ENCODE data around the gene KLK8. TPM values are rescaled to one million over a fixed set of nuclear protein-coding genes. Genes with fewer than 3 reads are reported as not detected.

Gene KLK8
- total RNA-seq, 1 experiment from 2014 or later: 2.7 TPM

- H3K36me3 Mint-ChIP-seq (ENCODE audit: insufficient read depth in 1 of 3, low read depth in 3 of 3): no peaks in the 10 kb centered on the region; a peak in 2 of 7 replicates
- Histone ChIP-seq H3K23ac (ENCODE audit: insufficient read length, low read depth, low read length) (no peak overlapping the region), H3K18ac (ENCODE audit: insufficient read length, low read depth, low read length) (no peak overlapping the region), H2AK5ac (ENCODE audit: insufficient read length, low read length) (no peak overlapping the region), H3K56ac (ENCODE audit: insufficient read length, low read depth, low read length) (no peak overlapping the region), H2BK5ac (ENCODE audit: insufficient read length, low read length) (no peak overlapping the region), H3T11ph (ENCODE audit: low read length) (no peak overlapping the region), H3K9me3 (ENCODE audit: control insufficient read depth, low read depth, low read length) (no peaks in the 10 kb centered on the region), H4K8ac (replicated peaks; ENCODE audit: insufficient read length, low read depth, low read length) (no peak overlapping the region), H3K4me1 (ENCODE audit: insufficient read depth, low read length) (no peaks in the 10 kb centered on the region), H4K91ac (ENCODE audit: insufficient read length, low read depth, low read length) (no peak overlapping the region), H3K27me3 (ENCODE audit: insufficient read depth, low read length) (no peaks in the 10 kb centered on the region), H2BK15ac (ENCODE audit: low read depth, low read length) (no peak overlapping the region), H2BK120ac (ENCODE audit: low read depth, low read length, poor library complexity, severe bottlenecking) (no peak overlapping the region), H2BK12ac (ENCODE audit: insufficient read length, low read depth, low read length) (no peak overlapping the region), H3K79me2 (ENCODE audit: insufficient read depth, low read length) (no peaks in the 10 kb centered on the region), H2AFZ (ENCODE audit: low read length) (no peak overlapping the region), H3K4ac (ENCODE audit: low read depth, low read length) (no peak overlapping the region), H2BK20ac (ENCODE audit: low read depth, low read length, poor library complexity, severe bottlenecking) (no peak overlapping the region), H3K14ac (ENCODE audit: insufficient read depth, low read length) (no peak overlapping the region), H3K27ac (ENCODE audit: insufficient read length, low read depth, low read length) (no peak overlapping the region), H3K23me2 (ENCODE audit: insufficient read length, low read depth, low read length, poor library complexity, severe bottlenecking) (no peaks in the 10 kb centered on the region), H4K20me1 (ENCODE audit: control insufficient read depth, insufficient read depth, insufficient read length) (no peaks in the 10 kb centered on the region), H3K9ac (ENCODE audit: extremely low read depth, insufficient read length, low read length) (no peak overlapping the region), H4K5ac (ENCODE audit: insufficient read length, low read depth, low read length) (no peak overlapping the region), H3K79me1 (ENCODE audit: insufficient read depth, low read depth, low read length, poor library complexity, severe bottlenecking) (no peaks in the 10 kb centered on the region), H3K4me2 (ENCODE audit: insufficient read depth, insufficient read length, low read length) (no peak overlapping the region)
- no peak for DNase-seq
- H3K9me3 Mint-ChIP-seq: peaks cover 0 to 5% of the 10 kb centered on the region in 2 experiments; a peak in 1 of 5 replicates
- WGBS (ENCODE audit: extremely low coverage, insufficient read length, low lambda C conversion rate): no CpG with 5 or more reads among the region's 9 CpGs
- H3K4me1 Mint-ChIP-seq: peaks cover 0 to 6% of the 10 kb centered on the region in 2 experiments; a peak in 2 of 4 replicates
- no peak overlapping the region for H3K27ac Mint-ChIP-seq
- TF ChIP-seq CTCF (conservative IDR thresholded peaks at IDR 0.05): no peak
- H3K4me3 Mint-ChIP-seq: no peak overlapping the region
- H3K27me3 Mint-ChIP-seq (ENCODE audit: low read depth): peaks cover 55% of the 10 kb centered on the region
Measured at GRCh38 chr19:50959731-50960500, 41.5 kb downstream of the KLK8 start.
